Measurements from ENCODE around the gene SPEF1.

GRCh38 chr20:3758566-3758965 lies 22.7 kb downstream of the SPEF1 start:
- TF ChIP-seq CTCF (IDR thresholded peaks at IDR 0.05; ENCODE audit: low read depth, low read length, poor library complexity, severe bottlenecking) (no peak), EZH2phosphoT487 (IDR thresholded peaks at IDR 0.05; ENCODE audit: borderline replicate concordance, low read length) (no peak)

Data from DOHH2 (cell line).